ENCODE measurements around the gene PANX2.

Gene PANX2

DNA sequence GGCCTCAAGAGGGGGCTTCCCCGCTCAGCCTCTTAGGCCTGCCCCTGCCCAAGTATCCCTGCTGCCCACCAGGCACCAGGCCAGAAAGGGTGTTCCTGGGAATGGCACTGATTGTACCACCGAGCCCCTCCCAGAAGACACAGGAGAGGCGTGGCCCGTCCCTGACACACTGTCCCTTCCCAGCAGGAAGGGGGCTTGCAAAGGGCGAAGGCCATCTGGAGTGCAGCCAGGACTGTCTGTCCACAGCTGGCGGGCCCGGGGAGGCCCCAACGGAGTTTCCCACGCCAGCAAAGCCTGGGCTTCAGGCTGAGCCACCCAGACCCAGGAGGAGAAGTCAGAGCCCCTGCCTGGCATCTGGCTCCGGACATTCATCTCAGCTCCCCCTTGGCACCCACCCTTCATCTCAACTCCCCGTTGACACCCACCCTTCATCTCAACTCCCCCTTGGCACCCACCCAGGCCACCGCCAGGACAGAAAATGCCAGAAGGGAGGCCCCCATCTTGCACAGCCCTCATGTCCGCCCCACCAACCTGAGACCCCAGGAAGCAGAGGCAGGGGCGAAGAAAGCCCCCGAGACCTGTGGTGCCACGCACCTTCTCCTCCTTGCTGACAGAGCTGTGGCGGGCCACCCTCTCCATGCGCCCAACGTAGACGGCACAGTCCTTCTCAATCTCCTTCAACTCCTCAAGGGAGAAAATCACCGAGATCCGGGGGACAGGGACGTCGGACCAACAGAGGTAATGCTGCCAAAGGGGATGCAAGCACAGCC lies 54.9 kb downstream of the PANX2 start:
- in situ Hi-C loops (cut with MboI; ENCODE audit: low sequenced_read_pairs), result no loop called here

DNA sequence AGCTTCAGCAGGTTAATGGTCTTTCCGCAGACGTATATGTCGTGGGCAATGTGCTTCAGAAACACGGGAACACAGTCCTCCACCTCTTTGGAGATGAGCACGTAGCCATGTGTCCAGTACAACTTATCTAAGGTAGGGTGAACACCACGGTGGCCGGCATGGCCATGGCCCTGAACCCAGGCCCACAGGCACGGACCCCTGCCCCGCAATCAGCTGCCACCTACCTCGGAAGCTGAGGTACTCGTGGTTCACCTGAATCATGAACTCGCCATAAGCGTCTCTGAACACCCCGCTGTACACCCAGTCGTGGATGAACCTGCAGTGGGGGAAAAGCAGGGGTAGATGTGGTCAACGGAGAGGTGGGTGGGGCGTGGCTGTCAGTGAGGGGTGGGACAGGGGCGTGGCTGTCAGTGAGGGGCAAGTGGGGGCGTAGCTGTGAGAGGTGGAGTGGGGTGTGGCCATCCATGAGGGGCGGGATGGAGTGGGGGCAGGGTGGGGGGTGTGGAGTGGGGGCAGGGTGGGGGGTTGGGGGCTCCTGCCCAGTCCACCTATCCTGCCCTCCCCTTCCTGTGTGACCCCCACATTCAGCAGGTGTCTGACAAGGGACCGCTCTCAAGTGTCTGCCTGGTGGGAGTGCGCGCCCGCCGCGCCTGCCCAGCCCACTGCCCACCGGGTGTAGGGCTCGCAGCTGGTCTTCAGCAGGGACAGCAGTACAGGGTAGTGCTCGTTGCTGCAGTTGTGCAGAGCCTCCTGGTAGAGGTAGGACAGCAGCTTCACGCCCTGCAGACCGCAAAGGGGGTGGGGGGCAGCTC lies 55.7 kb downstream of the PANX2 start:
- in situ Hi-C loops (cut with MboI; ENCODE audit: low sequenced_read_pairs), result no loop called here

DNA sequence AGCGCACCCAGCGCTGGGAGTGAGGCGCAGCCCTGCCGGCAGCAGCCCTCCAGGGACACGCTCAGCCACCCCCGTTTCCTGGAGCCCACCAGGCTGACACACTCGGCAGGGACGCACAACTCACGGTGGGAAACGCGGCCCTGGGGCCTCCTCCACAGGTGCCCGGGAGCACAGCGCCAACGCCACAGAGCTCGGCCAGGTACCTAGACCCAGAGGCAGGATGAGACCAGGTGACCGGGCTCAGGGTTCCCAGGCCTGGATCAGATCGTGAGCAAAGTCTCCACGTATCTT lies 56.3 kb downstream of the PANX2 start:
- in situ Hi-C loops (cut with MboI; ENCODE audit: low sequenced_read_pairs), result no loop called here

DNA sequence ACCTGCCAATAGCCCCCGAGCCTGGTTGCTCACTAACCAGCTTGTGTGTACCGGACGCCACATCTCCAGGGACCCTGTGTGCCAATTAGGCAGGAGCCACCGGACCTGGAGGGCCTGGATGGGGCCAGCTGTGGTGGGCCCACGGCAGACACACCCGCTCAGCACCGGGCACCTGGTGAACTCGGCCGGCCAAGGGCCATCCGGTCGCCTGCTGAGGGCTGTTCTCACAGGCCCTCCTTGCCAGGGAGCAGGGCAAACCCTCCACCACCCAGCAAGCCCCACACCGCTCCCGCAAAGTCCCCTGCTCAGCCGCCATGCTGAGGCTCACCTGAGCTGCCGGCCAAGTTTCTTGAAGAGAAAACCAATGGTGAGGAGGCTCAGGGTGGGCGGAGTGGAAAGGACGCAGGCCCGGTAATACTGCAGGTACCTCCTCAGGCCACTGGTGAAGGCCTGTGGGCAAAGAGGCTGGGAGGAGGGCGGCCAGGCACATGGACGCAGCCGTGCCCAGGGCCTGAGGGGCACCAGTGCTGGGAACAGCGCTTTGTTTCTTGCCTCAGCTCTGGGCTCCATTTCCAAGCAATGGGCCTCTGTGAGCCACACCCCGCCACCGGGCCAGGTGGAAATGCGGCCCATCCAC lies 57.2 kb downstream of the PANX2 start:
- in situ Hi-C loops (cut with MboI; ENCODE audit: low sequenced_read_pairs), result no loop called here

DNA sequence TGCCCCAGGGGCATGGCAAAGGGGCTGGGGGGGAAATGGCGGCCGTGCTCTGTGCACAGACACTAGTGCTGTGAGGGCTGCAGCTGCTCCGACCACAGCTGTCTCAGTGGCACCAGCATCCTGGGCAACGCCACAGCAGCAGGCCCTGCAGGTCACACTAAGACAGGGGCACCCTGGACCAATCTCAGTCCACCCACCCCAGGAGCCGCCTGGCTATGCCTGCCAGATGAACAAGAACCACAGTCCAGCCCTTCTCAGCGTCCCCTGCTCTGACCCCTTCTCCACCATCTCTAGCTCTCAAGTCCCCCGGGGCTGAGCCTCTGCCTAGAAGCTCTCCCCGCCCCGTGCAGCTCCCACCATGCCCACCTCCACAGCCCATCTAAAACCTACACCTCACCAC lies 57.8 kb downstream of the PANX2 start:
- in situ Hi-C loops (cut with MboI; ENCODE audit: low sequenced_read_pairs), result no loop called here

DNA sequence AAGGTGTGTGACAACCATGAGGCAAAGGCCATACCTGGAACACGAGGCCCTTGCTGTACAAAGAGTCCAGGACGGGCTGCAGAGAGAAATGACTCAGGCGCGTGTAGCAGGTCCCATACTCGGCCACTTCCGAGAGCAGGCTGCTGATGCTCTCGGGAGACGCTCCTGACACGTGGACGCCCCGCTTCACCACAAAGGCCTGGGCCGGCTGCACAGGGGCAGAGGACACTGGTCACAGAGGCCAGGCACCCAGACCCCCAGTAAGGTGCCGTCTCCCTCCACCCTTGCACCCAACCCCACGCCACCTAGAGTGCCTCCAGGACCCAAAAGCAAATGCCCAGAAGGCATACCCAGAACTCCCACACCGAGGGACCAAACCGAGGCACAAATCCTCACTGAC lies 58.8 kb downstream of the PANX2 start:
- in situ Hi-C loops (cut with MboI; ENCODE audit: low sequenced_read_pairs), result no loop called here
